ENCODE results near the gene ERICH4. TPM values are rescaled to one million over a fixed set of nuclear protein-coding genes. Genes with fewer than 3 reads are reported as not detected.
"Not testable (repeated sequence)": the region's sequence is repeated elsewhere in the genome, so short reads cannot be mapped to it uniquely, and the experiment has no call there.

The ERICH4 gene
- total RNA-seq, 4 donors from 2014 or later: not detected

GRCh38 chr19:41399525-41399924 lies 43.4 kb upstream of the ERICH4 start:
- DNase-seq (ENCODE audit: low spot score) (no peak), ATAC-seq (ENCODE audit: low FRiP score) (no peak)
- TF ChIP-seq, protein P1, sequence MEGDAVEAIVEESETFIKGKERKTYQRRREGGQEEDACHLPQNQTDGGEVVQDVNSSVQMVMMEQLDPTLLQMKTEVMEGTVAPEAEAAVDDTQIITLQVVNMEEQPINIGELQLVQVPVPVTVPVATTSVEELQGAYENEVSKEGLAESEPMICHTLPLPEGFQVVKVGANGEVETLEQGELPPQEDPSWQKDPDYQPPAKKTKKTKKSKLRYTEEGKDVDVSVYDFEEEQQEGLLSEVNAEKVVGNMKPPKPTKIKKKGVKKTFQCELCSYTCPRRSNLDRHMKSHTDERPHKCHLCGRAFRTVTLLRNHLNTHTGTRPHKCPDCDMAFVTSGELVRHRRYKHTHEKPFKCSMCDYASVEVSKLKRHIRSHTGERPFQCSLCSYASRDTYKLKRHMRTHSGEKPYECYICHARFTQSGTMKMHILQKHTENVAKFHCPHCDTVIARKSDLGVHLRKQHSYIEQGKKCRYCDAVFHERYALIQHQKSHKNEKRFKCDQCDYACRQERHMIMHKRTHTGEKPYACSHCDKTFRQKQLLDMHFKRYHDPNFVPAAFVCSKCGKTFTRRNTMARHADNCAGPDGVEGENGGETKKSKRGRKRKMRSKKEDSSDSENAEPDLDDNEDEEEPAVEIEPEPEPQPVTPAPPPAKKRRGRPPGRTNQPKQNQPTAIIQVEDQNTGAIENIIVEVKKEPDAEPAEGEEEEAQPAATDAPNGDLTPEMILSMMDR (IDR thresholded peaks at IDR 0.05): no peak

GRCh38 chr19:41401483-41401882 lies 41.5 kb upstream of the ERICH4 start:
- TF ChIP-seq, protein P1 (IDR thresholded peaks at IDR 0.05): no peak
- ATAC-seq (ENCODE audit: low FRiP score): no peak
- no peak for DNase-seq (ENCODE audit: low spot score)

- ATAC-seq (ENCODE audit: low FRiP score) (no peak), DNase-seq (ENCODE audit: low spot score) (no peak)
- TF ChIP-seq, protein P1 (IDR thresholded peaks at IDR 0.05): no peak
Observed at GRCh38 chr19:41402010-41402409, 40.9 kb upstream of the ERICH4 start.

DNA sequence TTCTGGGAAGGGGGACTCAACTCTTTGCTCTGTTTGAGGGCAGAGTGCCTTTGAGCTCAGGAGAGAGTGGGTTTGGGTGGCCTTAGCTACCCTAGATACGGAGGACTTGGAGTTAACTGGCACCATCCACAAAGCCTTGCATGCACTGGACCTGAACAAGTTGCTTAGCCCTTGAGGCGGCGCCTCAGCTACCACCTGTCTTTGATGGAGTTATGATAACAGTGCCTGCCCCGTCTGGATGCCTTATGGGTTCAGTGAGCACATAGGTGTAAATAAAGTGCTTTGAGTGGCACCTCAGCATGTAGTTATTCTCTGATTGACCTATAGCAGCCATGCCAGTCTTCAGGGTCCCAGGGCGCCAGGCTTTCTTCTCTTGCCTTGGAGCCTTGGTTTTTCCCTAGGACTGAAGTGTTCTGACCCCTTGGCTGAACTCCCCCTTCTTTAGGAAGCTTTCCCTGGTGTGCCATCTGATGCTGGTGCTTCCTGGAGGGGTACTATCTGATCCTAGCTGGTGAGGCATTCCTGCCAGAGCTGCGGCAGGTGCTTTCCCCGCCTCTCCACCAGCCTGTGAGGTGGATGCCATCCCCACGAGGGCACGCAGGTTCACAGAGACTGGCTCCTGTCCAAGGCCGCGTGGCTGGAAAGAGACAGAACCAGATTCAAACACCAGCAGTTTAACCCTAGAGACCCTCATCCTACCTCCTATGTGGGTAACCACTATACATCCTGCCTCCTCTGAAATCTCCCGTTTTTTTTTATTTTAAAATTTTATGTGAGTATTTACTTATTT lies 39.6 kb upstream of the ERICH4 start:
- no peak for DNase-seq (ENCODE audit: low spot score)
- TF ChIP-seq, protein P1 (IDR thresholded peaks at IDR 0.05): no peak

DNA sequence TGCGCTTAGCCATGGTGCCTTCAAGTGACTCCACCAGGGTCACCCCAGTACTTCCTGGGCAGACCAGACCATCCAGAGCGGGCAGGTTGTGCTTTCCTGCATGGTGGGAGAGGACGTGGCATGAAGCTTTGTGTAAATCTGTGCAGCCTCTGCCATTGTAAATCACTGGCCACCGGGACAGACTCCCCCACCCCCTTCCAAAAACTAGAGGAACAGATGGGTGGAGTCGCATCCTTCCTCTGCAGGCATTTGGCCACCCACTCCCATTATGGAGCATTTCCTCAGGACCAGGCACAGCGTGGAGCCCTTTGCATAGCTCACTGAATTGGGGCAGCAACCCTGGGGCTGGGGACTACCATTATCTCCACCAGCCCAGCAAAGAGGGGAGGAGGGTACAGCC lies 37.2 kb upstream of the ERICH4 start:
- ATAC-seq (ENCODE audit: low FRiP score): no peak
- TF ChIP-seq, protein P1 (IDR thresholded peaks at IDR 0.05): no peak
- DNase-seq (ENCODE audit: low spot score): no peak

More for the DNA sequence above, 39.6 kb upstream of the ERICH4 start:
- no peak for ATAC-seq (ENCODE audit: low FRiP score)

DNA sequence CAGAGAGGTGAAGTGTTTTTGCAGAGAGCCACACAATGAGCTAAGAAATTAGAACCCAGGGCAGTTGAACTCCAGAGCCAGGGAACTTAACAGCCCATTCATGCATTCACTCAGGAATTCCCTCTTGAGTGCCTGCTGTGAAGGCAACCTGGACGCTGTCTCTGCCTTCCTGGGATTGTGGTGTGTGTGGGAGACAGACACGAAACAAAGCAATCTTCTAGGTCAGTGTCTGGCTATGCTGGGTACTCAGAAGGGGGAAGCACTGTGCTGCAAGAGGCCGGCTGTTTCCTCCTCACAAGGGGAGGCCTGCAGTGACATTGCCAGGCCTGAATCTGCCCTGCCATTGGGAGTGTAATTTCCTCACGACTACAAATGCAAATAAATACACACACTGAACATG lies 35.7 kb upstream of the ERICH4 start:
- DNase-seq (ENCODE audit: low spot score) (no peak), ATAC-seq (ENCODE audit: low FRiP score) (no peak)
- TF ChIP-seq, protein P1 (IDR thresholded peaks at IDR 0.05): no peak

- TF ChIP-seq, protein P1 (IDR thresholded peaks at IDR 0.05): no peak
- no peak for ATAC-seq (ENCODE audit: low FRiP score)
- DNase-seq (ENCODE audit: low spot score): no peak
Observed at GRCh38 chr19:41408256-41408655, 34.7 kb upstream of the ERICH4 start.

DNA sequence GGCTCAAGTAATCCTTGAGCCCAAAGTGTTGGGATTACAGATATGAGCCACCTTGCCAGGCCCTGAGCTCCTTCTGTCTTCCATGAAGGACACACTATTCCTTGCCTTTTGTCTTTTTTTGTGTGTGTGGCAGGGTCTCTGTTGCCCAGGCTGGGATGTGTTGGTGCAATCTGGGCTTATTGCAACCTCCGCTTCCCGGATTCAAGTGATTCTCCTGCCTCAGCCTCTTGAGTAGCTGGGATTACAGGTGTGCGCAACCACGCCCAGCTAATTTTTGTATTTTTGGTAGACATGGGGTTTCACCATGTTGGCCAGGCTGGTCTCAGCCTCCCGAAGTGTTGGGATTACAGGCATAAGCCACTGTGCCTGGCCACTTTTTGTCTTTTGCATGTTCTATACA lies 34.1 kb upstream of the ERICH4 start:
- ATAC-seq (ENCODE audit: low FRiP score): not testable (repeated sequence)

More for the DNA sequence above, 34.1 kb upstream of the ERICH4 start:
- not testable (repeated sequence) for DNase-seq (ENCODE audit: low spot score)
